DOHH2 (cell line): ENCODE measurements around the gene GNPDA1.

Experiments
- H3F3A ChIP-seq: fragments of 200-600 bp; sonication (generic), shearing (Covaris generic); 2 replicates; pipeline ENCODE4 v1.6.0; 2016; ENCODE audit warnings: antibody characterized with exemption, mild to moderate bottlenecking; ENCODE audit not compliant: control insufficient read depth, insufficient read depth
- H3K27ac ChIP-seq: fragments of 200-600 bp; sonication (generic); 2 replicates; pipeline ENCODE4 v1.5.1; 2014; ENCODE audit warnings: low read depth, mild to moderate bottlenecking, low read length, moderate library complexity
- H3K27me3 ChIP-seq: fragments of 200-600 bp; sonication (generic); 2 replicates; pipeline ENCODE4 v1.6.1; 2014; ENCODE audit warnings: mild to moderate bottlenecking, low read length, mixed read lengths; ENCODE audit not compliant: control insufficient read depth
- H3K36me3 ChIP-seq: fragments of 200-600 bp; sonication (generic); 2 replicates; pipeline ENCODE4 v1.6.1; 2014; ENCODE audit warnings: mild to moderate bottlenecking, low read length, moderate library complexity, mixed read lengths; ENCODE audit not compliant: control insufficient read depth
- H3K4me1 ChIP-seq: fragments of 200-600 bp; sonication (generic); 2 replicates; pipeline ENCODE4 v1.6.1; 2014; ENCODE audit warnings: mild to moderate bottlenecking, low read length, mixed read lengths; ENCODE audit not compliant: control insufficient read depth
- H3K4me2 ChIP-seq: fragments of 200-600 bp; sonication (generic); 2 replicates; pipeline ENCODE4 v1.6.0; 2014; ENCODE audit warnings: mild to moderate bottlenecking, low read length, moderate library complexity
- H3K4me3 ChIP-seq: fragments of 200-600 bp; sonication (generic); 2 replicates; pipeline ENCODE4 v1.5.1; 2014; ENCODE audit warnings: mild to moderate bottlenecking, low read length, mixed read lengths
- H3K79me2 ChIP-seq: fragments of 200-600 bp; sonication (generic); 2 replicates; pipeline ENCODE4 v1.6.1; 2014; ENCODE audit warnings: mild to moderate bottlenecking, low read length, mixed read lengths; ENCODE audit not compliant: control insufficient read depth
- H3K9me2 ChIP-seq: fragments of 200-600 bp; sonication (generic); replicated peaks from 2 replicates; pipeline ENCODE4 v1.6.1; 2014; ENCODE audit warnings: mild to moderate bottlenecking, low read length, mixed read lengths; ENCODE audit not compliant: control insufficient read depth
- H3K9me3 ChIP-seq: fragments of 200-600 bp; sonication (generic); 2 replicates; pipeline ENCODE4 v1.6.1; 2014; ENCODE audit warnings: antibody characterized with exemption, low read length, mixed read lengths; ENCODE audit not compliant: control insufficient read depth, insufficient read depth
- H4K20me1 ChIP-seq: fragments of 200-600 bp; sonication (generic); 2 replicates; pipeline ENCODE4 v1.6.0; 2014; ENCODE audit warnings: low read depth, mild to moderate bottlenecking, antibody characterized with exemption, low read length, moderate library complexity; ENCODE audit not compliant: control insufficient read depth, insufficient read depth
- EZH2phosphoT487 ChIP-seq: fragments of 200-600 bp; sonication (generic); IDR thresholded peaks from 2 replicates; pipeline ENCODE4 v1.6.1; 2017; ENCODE audit warnings: borderline replicate concordance, mild to moderate bottlenecking, antibody characterized with exemption, low read length, moderate library complexity, mixed read lengths
- TF ChIP-seq, protein P1 (sequence below): fragments of 200-600 bp; sonication (generic); IDR thresholded peaks from one replicate; pipeline ENCODE4 v1.5.1; 2014; ENCODE audit warnings: antibody characterized with exemption, mild to moderate bottlenecking, low read depth, low read length; ENCODE audit not compliant: poor library complexity, severe bottlenecking

GNPDA1 gene

GRCh38 chr5:141963701-141964100 is 49.1 kb downstream of the GNPDA1 start:
- Histone ChIP-seq H3K36me3 (peaks cover 3% of the 10 kb centered on the region; the same call in 1 of the 2 replicates), H3F3A (peaks cover 15% of the 10 kb centered on the region), H3K4me2 (no peak overlapping the region), H4K20me1 (no peaks in the 10 kb centered on the region), H3K9me3 (no peaks in the 10 kb centered on the region), H3K9me2 (no peaks in the 10 kb centered on the region), H3K27me3 (no peaks in the 10 kb centered on the region), H3K4me1 (peaks cover 40% of the 10 kb centered on the region), H3K79me2 (no peaks in the 10 kb centered on the region), H3K4me3 (no peak overlapping the region), H3K27ac (no peak overlapping the region)
- TF ChIP-seq EZH2phosphoT487: no peak
- TF ChIP-seq, protein P1, sequence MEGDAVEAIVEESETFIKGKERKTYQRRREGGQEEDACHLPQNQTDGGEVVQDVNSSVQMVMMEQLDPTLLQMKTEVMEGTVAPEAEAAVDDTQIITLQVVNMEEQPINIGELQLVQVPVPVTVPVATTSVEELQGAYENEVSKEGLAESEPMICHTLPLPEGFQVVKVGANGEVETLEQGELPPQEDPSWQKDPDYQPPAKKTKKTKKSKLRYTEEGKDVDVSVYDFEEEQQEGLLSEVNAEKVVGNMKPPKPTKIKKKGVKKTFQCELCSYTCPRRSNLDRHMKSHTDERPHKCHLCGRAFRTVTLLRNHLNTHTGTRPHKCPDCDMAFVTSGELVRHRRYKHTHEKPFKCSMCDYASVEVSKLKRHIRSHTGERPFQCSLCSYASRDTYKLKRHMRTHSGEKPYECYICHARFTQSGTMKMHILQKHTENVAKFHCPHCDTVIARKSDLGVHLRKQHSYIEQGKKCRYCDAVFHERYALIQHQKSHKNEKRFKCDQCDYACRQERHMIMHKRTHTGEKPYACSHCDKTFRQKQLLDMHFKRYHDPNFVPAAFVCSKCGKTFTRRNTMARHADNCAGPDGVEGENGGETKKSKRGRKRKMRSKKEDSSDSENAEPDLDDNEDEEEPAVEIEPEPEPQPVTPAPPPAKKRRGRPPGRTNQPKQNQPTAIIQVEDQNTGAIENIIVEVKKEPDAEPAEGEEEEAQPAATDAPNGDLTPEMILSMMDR: no peak

DNA sequence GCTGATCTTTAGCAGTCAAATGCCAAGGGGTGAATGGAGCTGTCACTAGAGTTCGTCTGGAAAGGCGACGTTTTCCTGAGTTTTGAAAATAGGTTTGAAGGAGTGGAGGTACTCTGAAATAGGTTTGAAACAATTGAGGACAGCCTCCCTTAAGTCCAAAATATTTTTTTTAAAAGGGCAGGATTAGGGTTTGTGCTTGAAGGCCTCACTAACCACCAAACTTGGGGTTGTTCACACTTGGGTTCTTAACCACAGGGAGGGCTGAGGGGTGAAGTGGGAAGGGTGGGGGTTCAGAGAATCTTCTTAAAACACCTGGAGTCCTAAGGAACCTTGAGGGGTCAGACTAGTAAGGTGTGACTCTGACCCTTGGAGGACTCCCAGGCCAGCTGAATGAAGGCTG is 51.4 kb downstream of the GNPDA1 start:
- no peaks in the 10 kb centered on the region for H4K20me1 ChIP-seq
- H3K9me2 ChIP-seq: no peaks in the 10 kb centered on the region
- H3K79me2 ChIP-seq: no peaks in the 10 kb centered on the region
- H3K27me3 ChIP-seq: no peaks in the 10 kb centered on the region
- no peaks in the 10 kb centered on the region for H3K36me3 ChIP-seq
- 0 out of 2 replicates have a peak, but pooled peaks cover 1% of the 10 kb centered on the region for H3F3A ChIP-seq
- peak overlapping the region; percentile 6; the same call in 1 of the 2 replicates for H3K4me3 ChIP-seq
- no peaks in the 10 kb centered on the region for H3K9me3 ChIP-seq
- no peak overlapping the region for H3K27ac ChIP-seq
- H3K4me1 ChIP-seq: peaks cover 29% of the 10 kb centered on the region
- TF ChIP-seq, protein P1: no peak
- no peak for TF ChIP-seq EZH2phosphoT487
- H3K4me2 ChIP-seq: peak overlapping the region; percentile 34

DNA sequence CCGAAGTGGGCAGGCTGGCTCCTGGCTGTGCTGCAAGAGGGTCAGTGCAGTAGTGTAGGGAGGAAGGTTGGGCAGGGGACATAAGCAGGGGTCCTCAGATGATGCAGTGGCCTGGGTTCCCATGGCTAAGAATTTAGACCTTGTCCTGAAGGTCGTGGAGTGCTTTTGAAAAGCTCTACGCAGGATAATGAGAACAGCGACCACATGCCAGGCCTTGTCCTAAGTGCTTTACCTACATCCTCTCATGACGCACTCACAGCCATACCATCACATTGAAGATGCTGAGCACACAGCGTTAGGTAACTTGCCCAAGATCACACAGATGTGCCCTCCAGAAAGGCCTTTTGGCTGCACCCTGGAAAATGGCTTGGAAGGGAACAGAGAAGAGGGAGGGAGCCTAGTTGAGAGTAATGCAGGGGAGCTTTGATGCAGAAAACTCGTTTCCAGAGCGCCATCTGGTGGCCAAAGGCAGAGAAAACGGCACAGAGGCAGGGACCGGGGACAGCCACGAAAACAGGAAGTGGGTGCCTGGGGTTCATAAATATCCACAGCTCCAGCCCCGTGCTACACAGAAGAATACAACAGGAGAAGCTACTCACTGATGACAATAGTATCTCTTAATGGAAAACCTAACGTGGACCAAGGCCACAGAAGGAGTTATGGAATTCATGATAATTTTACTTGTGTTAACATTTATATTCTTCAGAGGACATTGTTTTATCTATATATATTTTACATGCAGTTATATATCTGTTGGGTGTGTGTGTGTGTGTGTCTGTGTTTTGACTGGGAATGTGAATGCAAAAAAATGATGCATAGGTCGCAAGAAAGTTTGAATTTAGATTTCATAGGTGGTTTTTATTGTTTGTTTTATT is 52.1 kb downstream of the GNPDA1 start:
- Histone ChIP-seq H3K27me3 (no peaks in the 10 kb centered on the region), H3K4me3 (peak overlapping the region; percentile 6), H4K20me1 (no peaks in the 10 kb centered on the region), H3K9me2 (no peaks in the 10 kb centered on the region), H3K9me3 (no peaks in the 10 kb centered on the region), H3K4me2 (peak overlapping the region; percentile 34), H3K4me1 (peaks cover 28% of the 10 kb centered on the region), H3K36me3 (no peaks in the 10 kb centered on the region), H3K27ac (no peak overlapping the region), H3F3A (no peaks in the 10 kb centered on the region), H3K79me2 (no peaks in the 10 kb centered on the region)
- no peak for TF ChIP-seq EZH2phosphoT487
- TF ChIP-seq, protein P1: peak; percentile 86
